HEK293 (cell line): ENCODE results near the gene WDR82.

Source experiments
- SCRT2 ChIP-seq: fragments of 450-650 bp; formaldehyde crosslinking; IDR thresholded peaks from 2 replicates; pipeline ENCODE4 v1.5.1; 2016; ENCODE audit warnings: missing biosample characterization, missing genetic modification characterization
- ZBTB1 ChIP-seq: fragments of 450-650 bp; formaldehyde crosslinking; IDR thresholded peaks from 2 replicates; pipeline ENCODE4 v1.5.1; 2016; ENCODE audit warnings: missing biosample characterization, missing genetic modification characterization
- ZFP69B ChIP-seq: fragments of 450-650 bp; formaldehyde crosslinking; IDR thresholded peaks from 2 replicates; pipeline ENCODE4 v1.5.1; 2016; ENCODE audit warnings: missing biosample characterization, missing genetic modification characterization
- ZNF169 ChIP-seq: fragments of 450-650 bp; formaldehyde crosslinking; IDR thresholded peaks from 2 replicates; pipeline ENCODE4 v1.5.1; 2016; ENCODE audit warnings: missing biosample characterization, missing genetic modification characterization
- ZNF274 ChIP-seq, 2 experiments: fragments of 200-500 bp in 1 of 2; fragments of 450-650 bp in 1 of 2; sonication (Bioruptor generic) in 1 of 2; formaldehyde crosslinking in 1 of 2; IDR thresholded peaks; 2 replicates each; pipeline versions ENCODE4 v1.5.1 to v1.6.1; 2014 to 2016; ENCODE audit warnings: borderline replicate concordance in 1 of 2, inconsistent platforms in 1 of 2, low read length in 1 of 2, missing biosample characterization in 1 of 2, missing genetic modification characterization in 1 of 2
- TF ChIP-seq, protein P1 (sequence below): fragments of 450-650 bp; formaldehyde crosslinking; IDR thresholded peaks from 2 replicates; pipeline ENCODE4 v1.5.1; 2016; ENCODE audit warnings: missing biosample characterization, missing genetic modification characterization
- TF ChIP-seq, protein P2 (sequence below): fragments of 450-650 bp; IDR thresholded peaks from 2 replicates; pipeline ENCODE4 v1.5.1; 2018; ENCODE audit warnings: missing biosample characterization, mild to moderate bottlenecking, missing genetic modification characterization
- TF ChIP-seq, protein P3 (sequence below): fragments of 450-650 bp; formaldehyde crosslinking; IDR thresholded peaks from 2 replicates; pipeline ENCODE4 v1.5.1; 2017; ENCODE audit warnings: missing biosample characterization, mild to moderate bottlenecking, missing genetic modification characterization, moderate library complexity
- TF ChIP-seq, protein P4 (sequence below): fragments of 450-650 bp; formaldehyde crosslinking; IDR thresholded peaks from 2 replicates; pipeline ENCODE4 v1.5.1; 2016; ENCODE audit warnings: missing biosample characterization, missing genetic modification characterization
- TF ChIP-seq, protein P5 (sequence below): fragments of 450-650 bp; formaldehyde crosslinking; IDR thresholded peaks from 2 replicates; pipeline ENCODE4 v1.5.1; 2016; ENCODE audit warnings: missing biosample characterization, missing genetic modification characterization, low read depth
- TF ChIP-seq, protein P6 (sequence below): fragments of 450-650 bp; formaldehyde crosslinking; IDR thresholded peaks from 2 replicates; pipeline ENCODE4 v1.5.1; 2016; ENCODE audit warnings: missing biosample characterization, missing genetic modification characterization

DNA sequence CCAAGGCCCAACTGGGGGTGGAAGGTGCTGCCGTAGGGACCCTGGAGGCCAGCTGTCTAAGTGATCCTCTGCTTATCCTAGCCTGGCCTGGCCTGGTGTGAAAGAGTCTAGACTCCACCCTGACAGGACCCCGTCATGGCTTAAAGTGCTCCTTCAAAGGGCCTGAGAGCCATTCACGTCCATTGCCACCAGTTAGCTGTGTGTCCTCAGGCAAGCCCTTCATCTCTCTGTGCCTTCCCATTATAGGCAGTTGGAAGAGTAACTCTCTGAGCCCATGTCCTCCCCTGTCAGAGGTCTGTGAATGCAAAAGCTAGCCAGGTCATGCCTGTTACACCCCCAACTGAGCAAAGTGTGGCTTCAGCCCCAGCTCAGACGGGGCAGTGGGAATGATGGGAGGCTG, 28.5 kb upstream of the WDR82 start:
- TF ChIP-seq, protein P1, sequence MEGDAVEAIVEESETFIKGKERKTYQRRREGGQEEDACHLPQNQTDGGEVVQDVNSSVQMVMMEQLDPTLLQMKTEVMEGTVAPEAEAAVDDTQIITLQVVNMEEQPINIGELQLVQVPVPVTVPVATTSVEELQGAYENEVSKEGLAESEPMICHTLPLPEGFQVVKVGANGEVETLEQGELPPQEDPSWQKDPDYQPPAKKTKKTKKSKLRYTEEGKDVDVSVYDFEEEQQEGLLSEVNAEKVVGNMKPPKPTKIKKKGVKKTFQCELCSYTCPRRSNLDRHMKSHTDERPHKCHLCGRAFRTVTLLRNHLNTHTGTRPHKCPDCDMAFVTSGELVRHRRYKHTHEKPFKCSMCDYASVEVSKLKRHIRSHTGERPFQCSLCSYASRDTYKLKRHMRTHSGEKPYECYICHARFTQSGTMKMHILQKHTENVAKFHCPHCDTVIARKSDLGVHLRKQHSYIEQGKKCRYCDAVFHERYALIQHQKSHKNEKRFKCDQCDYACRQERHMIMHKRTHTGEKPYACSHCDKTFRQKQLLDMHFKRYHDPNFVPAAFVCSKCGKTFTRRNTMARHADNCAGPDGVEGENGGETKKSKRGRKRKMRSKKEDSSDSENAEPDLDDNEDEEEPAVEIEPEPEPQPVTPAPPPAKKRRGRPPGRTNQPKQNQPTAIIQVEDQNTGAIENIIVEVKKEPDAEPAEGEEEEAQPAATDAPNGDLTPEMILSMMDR (tag by site-specific recombination) = no peak
- TF ChIP-seq, protein P2, sequence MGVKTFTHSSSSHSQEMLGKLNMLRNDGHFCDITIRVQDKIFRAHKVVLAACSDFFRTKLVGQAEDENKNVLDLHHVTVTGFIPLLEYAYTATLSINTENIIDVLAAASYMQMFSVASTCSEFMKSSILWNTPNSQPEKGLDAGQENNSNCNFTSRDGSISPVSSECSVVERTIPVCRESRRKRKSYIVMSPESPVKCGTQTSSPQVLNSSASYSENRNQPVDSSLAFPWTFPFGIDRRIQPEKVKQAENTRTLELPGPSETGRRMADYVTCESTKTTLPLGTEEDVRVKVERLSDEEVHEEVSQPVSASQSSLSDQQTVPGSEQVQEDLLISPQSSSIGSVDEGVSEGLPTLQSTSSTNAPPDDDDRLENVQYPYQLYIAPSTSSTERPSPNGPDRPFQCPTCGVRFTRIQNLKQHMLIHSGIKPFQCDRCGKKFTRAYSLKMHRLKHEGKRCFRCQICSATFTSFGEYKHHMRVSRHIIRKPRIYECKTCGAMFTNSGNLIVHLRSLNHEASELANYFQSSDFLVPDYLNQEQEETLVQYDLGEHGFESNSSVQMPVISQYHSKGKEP = no peak
- TF ChIP-seq ZFP69B (tag by site-specific recombination) (no peak), ZNF169 (no peak), ZBTB1 (no peak), ZNF274 (IDR thresholded peaks at IDR 0.05; ENCODE audit: low read length) (no peak), ZNF274 (tag by site-specific recombination; IDR thresholded peaks at IDR 0.05; ENCODE audit: borderline replicate concordance) (no peak), SCRT2 (tag by site-specific recombination) (no peak)
- TF ChIP-seq, protein P3, sequence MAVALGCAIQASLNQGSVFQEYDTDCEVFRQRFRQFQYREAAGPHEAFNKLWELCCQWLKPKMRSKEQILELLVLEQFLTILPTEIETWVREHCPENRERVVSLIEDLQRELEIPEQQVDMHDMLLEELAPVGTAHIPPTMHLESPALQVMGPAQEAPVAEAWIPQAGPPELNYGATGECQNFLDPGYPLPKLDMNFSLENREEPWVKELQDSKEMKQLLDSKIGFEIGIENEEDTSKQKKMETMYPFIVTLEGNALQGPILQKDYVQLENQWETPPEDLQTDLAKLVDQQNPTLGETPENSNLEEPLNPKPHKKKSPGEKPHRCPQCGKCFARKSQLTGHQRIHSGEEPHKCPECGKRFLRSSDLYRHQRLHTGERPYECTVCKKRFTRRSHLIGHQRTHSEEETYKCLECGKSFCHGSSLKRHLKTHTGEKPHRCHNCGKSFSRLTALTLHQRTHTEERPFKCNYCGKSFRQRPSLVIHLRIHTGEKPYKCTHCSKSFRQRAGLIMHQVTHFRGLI (tag by site-specific recombination) = no peak
- TF ChIP-seq, protein P4, sequence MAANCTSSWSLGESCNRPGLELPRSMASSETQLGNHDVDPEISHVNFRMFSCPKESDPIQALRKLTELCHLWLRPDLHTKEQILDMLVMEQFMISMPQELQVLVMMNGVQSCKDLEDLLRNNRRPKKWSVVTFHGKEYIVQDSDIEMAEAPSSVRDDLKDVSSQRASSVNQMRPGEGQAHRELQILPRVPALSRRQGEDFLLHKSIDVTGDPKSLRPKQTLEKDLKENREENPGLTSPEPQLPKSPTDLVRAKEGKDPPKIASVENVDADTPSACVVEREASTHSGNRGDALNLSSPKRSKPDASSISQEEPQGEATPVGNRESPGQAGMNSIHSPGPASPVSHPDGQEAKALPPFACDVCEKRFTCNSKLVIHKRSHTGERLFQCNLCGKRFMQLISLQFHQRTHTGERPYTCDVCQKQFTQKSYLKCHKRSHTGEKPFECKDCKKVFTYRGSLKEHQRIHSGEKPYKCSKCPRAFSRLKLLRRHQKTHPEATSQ = no peak
- TF ChIP-seq, protein P5, sequence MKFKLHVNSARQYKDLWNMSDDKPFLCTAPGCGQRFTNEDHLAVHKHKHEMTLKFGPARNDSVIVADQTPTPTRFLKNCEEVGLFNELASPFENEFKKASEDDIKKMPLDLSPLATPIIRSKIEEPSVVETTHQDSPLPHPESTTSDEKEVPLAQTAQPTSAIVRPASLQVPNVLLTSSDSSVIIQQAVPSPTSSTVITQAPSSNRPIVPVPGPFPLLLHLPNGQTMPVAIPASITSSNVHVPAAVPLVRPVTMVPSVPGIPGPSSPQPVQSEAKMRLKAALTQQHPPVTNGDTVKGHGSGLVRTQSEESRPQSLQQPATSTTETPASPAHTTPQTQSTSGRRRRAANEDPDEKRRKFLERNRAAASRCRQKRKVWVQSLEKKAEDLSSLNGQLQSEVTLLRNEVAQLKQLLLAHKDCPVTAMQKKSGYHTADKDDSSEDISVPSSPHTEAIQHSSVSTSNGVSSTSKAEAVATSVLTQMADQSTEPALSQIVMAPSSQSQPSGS (tag by site-specific recombination) = no peak
- TF ChIP-seq, protein P6, sequence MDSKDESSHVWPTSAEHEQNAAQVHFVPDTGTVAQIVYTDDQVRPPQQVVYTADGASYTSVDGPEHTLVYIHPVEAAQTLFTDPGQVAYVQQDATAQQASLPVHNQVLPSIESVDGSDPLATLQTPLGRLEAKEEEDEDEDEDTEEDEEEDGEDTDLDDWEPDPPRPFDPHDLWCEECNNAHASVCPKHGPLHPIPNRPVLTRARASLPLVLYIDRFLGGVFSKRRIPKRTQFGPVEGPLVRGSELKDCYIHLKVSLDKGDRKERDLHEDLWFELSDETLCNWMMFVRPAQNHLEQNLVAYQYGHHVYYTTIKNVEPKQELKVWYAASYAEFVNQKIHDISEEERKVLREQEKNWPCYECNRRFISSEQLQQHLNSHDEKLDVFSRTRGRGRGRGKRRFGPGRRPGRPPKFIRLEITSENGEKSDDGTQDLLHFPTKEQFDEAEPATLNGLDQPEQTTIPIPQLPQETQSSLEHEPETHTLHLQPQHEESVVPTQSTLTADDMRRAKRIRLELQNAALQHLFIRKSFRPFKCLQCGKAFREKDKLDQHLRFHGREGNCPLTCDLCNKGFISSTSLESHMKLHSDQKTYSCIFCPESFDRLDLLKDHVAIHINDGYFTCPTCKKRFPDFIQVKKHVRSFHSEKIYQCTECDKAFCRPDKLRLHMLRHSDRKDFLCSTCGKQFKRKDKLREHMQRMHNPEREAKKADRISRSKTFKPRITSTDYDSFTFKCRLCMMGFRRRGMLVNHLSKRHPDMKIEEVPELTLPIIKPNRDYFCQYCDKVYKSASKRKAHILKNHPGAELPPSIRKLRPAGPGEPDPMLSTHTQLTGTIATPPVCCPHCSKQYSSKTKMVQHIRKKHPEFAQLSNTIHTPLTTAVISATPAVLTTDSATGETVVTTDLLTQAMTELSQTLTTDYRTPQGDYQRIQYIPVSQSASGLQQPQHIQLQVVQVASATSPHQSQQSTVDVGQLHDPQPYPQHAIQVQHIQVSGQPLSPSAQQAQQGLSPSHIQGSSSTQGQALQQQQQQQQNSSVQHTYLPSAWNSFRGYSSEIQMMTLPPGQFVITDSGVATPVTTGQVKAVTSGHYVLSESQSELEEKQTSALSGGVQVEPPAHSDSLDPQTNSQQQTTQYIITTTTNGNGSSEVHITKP (tag by site-specific recombination) = no peak
